Measurements from ENCODE around the gene APMAP. TPM values are rescaled to one million over a fixed set of nuclear protein-coding genes. Genes with fewer than 3 reads are reported as not detected.
A peak's percentile ranks its signal among the peaks of the same experiment; 100 is the strongest.

APMAP gene
- total and polyA plus RNA-seq, 4 donors: 132 to 378 (median 234) TPM

DNA sequence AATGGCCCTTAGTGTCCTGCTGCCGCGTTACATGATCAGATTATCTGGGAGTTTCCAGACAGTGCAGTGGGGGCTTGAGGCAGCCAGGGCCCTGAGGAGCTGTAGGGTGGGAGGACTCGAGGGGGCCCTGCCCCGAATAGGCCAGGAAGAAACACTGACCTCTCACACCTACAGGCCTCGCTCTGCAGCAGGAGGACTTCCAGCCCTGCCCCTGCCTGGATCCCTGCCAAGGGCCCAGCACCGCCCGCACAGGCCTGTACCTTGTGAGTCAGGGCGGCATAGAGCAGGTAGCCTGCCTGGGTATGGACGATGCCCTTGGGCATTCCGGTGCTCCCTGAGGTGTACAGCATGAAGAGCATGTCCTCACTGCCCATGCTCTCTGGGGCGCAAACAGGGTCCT lies 30.1 kb upstream of the APMAP start:
- Histone ChIP-seq H3K4me1 (ENCODE audit: control insufficient read depth in 4 of 4, insufficient read depth in 4 of 4, low read length in 3 of 4) (peaks cover 0 to 2% (median 0%) of the 10 kb centered on the region in 4 donors), H3K9ac (ENCODE audit: low read depth in 1 of 2, low read length in 2 of 2) (no peak overlapping the region), H3K36me3 (ENCODE audit: control insufficient read depth in 4 of 4, insufficient read depth in 3 of 4, low read depth in 1 of 4, low read length in 3 of 4) (no peaks in the 10 kb centered on the region), H3K27ac (ENCODE audit: low read depth in 1 of 2, low read length in 2 of 2) (no peak overlapping the region), H3K9me3 (ENCODE audit: control insufficient read depth in 4 of 4, low read length in 3 of 4) (no peaks in the 10 kb centered on the region), H3K27me3 (ENCODE audit: control insufficient read depth in 4 of 4, insufficient read depth in 4 of 4, low read length in 3 of 4) (no peaks in the 10 kb centered on the region), H3K4me3 (ENCODE audit: low read depth in 1 of 3, low read length in 3 of 3) (no peak overlapping the region)
- no peak for TF ChIP-seq YY1 (IDR thresholded peaks at IDR 0.05)
- TF ChIP-seq SP1 (IDR thresholded peaks at IDR 0.05): no peak
- TF ChIP-seq HNF4A (conservative IDR thresholded peaks at IDR 0.05): no peak
- TF ChIP-seq RAD21 (IDR thresholded peaks at IDR 0.05): no peak
- TF ChIP-seq EGR1 (IDR thresholded peaks at IDR 0.05; ENCODE audit: low read depth in 2 of 2): no peak
- no peak for TF ChIP-seq RXRA (IDR thresholded peaks at IDR 0.05)
- no peak for TF ChIP-seq TAF1 (conservative IDR thresholded peaks at IDR 0.05)
- no peak for TF ChIP-seq FOXA2 (IDR thresholded peaks at IDR 0.05)
- TF ChIP-seq, protein P1, sequence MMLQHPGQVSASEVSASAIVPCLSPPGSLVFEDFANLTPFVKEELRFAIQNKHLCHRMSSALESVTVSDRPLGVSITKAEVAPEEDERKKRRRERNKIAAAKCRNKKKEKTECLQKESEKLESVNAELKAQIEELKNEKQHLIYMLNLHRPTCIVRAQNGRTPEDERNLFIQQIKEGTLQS (IDR thresholded peaks at IDR 0.05): no peak
- TF ChIP-seq, protein P2, sequence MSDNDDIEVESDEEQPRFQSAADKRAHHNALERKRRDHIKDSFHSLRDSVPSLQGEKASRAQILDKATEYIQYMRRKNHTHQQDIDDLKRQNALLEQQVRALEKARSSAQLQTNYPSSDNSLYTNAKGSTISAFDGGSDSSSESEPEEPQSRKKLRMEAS (IDR thresholded peaks at IDR 0.05): no peak
- TF ChIP-seq HNF4G (IDR thresholded peaks at IDR 0.05): no peak
- TF ChIP-seq ZBTB33 (IDR thresholded peaks at IDR 0.05): no peak
- no peak for TF ChIP-seq GABPA (IDR thresholded peaks at IDR 0.05 in 1 of 2, conservative IDR thresholded peaks at IDR 0.05 in 1 of 2)
- TF ChIP-seq CTCF (IDR thresholded peaks at IDR 0.05; ENCODE audit: low read depth, low read length, missing input control): no peak
- no peak for TF ChIP-seq JUND (IDR thresholded peaks at IDR 0.05)
- TF ChIP-seq NR2F2 (IDR thresholded peaks at IDR 0.05): no peak
- TF ChIP-seq REST (IDR thresholded peaks at IDR 0.05): no peak
- no peak for TF ChIP-seq FOXA1 (IDR thresholded peaks at IDR 0.05)
- 66% methylated on average over 11 of the region's 11 CpGs for WGBS
- DNase-seq (ENCODE audit: low spot score): peak; percentile 64

Data from liver (tissue), 9 donors.